Activated CD8-positive, alpha-beta memory T cell treated with anti-CD3 and anti-CD28 coated beads for 48 hours (primary cell): Measurements from ENCODE around the gene FHIT.
"Not testable (repeated sequence)": the region's sequence is repeated elsewhere in the genome, so short reads cannot be mapped to it uniquely, and the experiment has no call there.

Source experiments
- DNase-seq, 3 experiments: peaks; one replicate each; pipeline ENCODE4 v3.0.0-alpha.2; 2020; ENCODE audit warnings: low read depth in 2 of 3, low spot score in 2 of 3

The FHIT gene

DNA sequence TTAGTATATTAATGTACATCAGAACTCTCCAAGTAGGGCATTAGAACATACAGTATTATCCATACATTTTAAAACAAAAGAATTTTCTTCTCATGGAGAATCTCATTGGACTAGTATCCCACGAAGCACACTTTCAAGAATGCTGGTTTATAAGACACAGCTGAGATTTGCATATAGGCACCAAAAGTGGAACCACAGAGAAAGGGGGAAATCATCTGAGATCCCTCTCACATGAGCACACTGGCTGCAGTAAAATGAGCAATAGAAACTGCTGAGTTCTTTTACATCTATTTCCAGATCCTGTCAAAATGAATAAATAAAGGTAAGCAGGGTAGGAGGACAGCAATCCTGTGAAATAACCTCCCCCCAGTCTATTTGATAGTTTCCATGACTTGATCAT lies 665.3 kb downstream of the FHIT start:
- DNase-seq = no peak

DNA sequence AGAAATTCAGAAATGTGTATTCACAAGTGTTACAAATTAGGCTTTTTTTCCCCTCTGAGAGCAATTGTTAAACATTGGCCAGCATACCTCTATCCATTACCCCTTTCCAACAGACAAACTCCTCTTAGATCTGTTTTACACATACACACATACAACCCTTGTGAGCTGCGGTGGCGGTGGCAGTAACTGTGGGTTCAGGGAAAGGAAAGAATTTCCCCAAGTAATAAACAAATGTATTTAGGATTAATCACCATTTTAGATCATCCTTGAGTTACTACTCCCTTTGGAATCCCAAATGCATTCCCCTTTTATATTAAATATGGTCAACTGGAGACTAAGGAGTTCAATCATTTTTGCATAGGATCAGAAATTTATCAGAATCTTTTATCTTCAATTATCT lies 667.0 kb downstream of the FHIT start:
- DNase-seq = no peak

DNA sequence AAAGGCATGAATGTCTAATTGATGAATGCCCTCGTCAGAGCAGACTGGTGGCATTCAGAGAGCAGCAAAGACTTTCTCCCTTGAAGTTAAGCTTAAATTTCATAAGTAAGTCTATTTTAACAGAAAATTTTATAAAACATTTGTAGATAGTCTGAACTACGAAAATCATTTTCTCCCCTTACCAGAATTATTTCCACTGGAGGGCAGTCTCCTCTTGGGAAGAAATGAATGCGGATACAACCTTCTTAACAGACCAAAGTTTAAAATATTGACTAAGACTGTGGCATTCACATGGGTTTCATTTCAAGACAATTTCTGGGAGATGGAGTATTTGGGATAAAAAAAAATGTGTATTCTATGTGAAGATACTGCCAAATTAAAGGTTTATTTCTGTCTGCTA lies 669.0 kb downstream of the FHIT start:
- no peak for DNase-seq

DNA sequence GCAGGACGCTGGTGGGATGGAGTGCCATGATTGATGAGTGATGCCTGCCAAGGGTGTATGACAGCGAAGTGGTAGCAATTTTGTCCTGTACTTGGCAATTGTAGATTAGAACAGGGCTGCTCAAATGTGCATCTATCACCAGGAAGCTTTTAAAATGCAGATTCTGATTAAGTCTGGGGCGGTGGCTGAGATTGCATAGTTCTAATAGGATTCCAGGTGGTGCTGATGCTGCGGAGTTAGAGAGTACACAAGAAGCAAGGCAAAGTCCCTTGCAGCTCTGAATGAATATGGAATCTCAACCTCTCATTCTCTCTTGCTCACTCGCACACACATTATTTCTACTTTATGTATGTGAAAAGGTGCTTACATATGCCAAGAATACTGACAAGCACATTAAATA lies 670.4 kb downstream of the FHIT start:
- DNase-seq = no peak

DNA sequence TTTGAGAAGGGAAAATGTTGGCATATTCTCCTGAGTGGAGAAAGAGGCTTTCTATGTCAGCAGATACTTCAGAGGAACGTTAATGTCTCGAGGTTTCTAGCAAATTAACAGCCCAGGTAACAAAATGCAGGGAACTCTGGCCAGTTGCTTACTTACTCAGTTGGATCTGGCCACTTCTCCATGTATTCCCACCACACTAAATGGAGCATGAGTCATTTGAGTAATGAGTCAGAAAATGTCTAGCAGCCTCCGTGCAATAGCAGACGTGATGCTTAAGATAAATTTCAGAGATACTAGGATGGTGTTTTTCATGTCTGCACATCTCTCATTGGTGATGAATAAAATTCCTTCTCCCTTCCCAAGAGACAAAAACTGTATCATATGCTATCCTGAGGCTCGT lies 671.5 kb downstream of the FHIT start:
- no peak for DNase-seq

DNA sequence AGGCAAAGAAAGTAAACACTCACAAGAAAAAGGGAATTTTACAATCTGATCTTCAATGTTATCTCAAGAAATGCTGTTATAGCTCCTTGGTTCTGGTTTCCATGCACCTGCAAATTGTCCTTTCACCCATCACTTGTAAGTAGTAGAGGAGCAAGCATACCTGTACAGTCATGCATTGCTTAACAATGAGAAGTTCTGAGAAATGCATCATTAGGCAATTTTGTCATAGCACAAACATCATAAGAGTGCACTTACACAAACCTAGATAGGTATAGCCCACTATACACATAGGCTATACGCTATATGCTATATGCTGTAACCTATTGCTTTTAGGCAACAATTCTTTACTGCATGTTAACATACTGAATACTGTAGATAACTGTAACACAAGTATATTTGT lies 672.3 kb downstream of the FHIT start:
- no peak for DNase-seq

DNA sequence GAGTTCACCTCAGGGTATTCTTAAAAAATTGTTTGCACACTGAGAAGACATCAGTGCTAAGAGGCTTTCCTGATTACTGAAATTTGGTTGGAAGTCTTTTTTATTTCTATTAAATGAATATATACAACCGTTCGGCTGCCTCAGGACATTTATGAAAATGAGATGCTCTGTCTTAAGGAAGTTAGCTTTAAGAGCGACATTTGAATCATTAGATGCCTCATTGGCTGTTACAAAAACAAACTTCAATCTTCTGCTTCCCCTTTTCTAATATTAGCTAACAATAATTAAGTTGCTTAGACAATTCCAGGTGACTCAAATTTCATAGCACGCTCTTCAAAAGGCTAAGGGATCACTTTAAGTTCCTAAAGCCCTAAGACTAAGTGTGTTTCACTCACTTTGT lies 673.7 kb downstream of the FHIT start:
- DNase-seq = no peak

DNA sequence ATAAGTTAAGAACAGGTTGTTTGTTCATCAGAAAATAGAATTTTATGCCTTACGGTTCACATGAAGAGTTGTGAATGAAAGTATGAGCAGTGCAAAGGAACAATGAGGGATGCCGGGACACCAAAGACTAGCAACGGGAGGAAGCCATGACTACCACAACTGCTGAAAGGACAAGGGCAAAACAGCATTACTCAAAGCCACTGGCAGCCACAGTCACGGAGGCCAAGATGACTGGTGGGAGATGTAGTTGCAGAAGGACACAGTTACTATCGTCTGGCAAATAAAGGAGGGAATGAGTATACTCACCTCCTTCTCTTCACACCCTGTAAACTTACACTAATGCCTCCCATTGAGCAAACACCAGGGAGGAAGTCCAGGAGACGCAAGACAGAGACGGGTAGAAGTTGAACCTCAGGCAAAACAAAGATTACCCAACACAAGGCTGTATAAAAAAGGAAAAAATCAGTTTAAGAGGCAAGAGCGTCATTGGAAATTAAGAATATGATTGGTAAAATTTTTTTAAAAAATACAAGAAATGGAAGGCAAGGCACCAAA lies 675.5 kb downstream of the FHIT start:
- no peak for DNase-seq

DNA sequence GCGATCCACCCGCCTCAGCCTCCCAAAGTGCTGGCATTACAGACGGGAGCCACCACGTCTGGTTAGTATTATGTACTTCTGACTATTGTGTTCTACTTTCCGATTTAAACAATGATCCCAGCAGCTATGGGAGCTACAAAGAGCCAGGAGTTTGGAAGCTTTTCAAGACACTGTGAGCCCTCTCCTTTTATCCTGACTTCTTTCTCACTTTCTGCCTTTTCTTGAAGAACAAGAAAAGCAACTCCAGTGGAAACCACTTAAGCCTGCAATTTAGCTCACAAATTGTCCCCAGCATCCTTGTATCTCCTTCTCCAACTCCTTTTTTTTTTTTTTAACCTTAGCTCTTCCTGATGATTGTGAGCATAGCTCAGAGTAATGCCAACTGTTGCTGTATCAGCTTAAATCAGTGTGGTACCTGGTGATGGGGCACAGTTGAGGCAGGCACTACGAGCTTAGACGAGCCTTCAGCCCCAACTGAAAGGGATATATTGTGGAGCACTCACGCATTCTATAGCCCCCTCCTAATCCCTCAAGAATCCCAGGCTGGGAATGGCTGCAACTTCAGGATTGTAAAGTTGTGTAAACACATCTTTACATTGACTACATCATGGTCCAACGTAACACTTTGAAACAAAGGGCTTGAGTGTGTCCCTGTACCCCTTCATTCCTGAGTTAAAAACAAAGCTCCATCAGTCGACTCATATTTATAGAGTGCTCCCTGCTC lies 677.0 kb downstream of the FHIT start:
- DNase-seq = no peak

DNA sequence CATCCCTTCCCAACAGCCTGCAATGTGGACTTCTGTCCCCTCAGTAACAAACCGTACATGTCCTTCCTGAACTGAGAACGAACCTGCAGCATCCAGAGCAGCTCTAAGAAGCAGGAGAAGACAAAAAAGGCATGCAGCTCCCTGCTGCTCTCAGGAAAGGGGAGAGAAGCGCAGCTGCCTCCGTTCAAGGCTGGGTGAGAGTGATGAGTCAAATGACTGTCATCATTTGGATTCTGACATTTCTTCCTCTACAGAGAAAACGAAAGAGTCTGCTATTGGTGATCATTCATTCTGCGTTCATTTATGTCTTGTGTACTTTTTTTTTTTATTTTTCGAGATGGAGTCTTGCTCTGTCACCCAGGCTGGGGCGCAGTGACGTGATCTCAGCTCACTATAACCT lies 677.8 kb downstream of the FHIT start:
- DNase-seq = no peak

DNA sequence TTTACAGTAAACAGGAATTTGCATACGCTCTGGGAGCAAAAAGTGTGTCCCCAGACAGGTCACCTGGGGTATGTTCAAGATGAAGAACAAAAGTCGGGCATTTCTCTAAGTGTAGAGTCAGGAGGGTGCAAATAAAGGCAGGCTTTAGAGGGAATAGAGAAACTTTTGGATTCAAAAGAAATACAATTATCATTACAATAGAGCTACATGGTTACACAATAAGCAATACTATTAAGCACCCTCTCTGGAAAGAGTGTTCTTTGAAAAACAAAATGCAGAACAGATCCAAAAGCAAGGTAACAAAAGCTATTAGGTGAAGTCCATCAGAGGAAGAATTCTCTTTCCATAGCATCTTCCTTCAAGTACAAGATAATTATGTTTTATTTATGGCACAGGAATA lies 679.7 kb downstream of the FHIT start:
- no peak for DNase-seq

DNA sequence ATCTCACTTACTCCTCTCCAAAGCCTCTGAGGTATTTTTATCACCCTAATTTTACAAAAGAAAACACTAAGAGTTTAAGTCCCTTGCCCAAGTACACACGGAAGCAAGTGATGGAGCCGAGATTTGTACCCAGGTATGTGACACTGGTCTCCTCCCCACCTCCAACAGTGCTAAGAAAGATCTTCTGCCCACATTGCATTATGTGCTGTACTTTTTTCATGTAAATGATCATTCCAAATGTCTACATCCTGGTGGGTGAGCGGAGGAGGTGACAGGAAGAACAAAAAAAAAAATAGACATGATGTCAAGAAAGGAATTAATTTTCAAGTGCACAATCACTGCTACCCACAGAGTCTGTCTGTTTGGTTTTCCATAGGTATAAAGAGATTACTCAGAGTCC lies 694.1 kb downstream of the FHIT start:
- DNase-seq = no peak

DNA sequence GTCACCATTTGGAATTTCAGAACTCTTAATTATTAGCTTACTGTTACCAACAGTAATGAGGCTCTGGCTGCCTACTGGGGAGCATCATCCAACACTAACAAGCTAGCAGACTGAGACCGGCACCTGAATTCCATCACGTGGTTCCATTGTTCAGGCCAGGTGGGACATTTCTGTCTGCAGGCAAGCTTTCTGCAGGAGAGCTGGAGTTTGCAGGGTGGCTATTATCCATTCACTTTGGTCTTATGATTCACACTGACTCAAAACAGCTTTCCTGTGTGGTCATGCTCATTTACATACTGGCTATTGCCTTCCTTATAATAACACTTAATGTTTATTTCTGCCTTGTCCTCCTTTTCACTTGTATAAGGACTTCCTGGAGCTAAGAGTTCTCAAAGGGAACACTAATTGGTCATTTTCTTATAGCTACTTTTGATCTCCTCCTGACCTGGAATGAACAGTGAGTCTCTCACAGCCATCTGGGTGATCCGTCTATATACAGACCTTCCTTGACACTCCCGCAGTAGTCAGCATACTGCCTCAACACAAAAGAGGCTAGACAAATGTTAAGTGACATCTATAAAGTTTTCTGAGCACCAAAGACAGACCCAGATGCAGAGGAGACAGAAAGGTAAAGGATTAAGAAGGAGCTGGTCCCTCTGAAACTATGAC lies 695.4 kb downstream of the FHIT start:
- DNase-seq = no peak

DNA sequence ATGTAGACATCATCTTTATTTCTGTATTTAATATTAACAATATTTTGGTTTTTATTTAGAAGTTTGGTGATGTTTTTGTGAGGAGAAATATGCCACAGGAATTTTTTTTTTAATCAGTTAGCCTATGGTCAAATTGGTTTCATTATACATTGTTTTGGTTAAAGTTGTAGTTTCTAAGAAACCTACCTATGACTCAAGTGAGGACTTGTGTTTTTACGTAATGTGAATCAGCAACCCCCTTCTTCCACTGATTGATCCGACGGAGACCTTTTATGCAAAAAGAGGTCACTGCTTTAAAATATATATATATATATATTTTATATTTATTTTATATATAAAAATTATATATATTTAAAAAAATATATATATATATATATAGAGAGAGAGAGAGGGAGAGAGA lies 698.1 kb downstream of the FHIT start:
- DNase-seq = no peak

DNA sequence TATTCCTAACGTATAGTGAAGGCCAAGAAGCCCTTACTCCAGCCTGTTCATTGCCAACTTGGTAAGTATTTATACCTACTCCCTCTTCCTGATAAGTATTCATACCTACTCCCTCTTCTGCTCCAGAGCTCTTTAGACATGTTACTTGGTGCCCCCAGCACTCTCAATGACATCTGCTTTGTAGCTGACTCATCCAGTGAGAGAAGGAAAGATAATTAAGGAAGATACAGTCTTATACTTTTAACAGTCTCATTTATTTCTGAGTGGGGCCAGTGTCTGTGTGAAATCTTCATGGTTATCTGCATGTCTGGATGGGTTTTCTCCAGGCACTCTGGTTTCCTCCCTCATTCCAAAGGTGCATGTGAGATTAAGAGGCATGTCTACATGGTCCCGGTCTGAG lies 698.7 kb downstream of the FHIT start:
- no peak for DNase-seq

DNA sequence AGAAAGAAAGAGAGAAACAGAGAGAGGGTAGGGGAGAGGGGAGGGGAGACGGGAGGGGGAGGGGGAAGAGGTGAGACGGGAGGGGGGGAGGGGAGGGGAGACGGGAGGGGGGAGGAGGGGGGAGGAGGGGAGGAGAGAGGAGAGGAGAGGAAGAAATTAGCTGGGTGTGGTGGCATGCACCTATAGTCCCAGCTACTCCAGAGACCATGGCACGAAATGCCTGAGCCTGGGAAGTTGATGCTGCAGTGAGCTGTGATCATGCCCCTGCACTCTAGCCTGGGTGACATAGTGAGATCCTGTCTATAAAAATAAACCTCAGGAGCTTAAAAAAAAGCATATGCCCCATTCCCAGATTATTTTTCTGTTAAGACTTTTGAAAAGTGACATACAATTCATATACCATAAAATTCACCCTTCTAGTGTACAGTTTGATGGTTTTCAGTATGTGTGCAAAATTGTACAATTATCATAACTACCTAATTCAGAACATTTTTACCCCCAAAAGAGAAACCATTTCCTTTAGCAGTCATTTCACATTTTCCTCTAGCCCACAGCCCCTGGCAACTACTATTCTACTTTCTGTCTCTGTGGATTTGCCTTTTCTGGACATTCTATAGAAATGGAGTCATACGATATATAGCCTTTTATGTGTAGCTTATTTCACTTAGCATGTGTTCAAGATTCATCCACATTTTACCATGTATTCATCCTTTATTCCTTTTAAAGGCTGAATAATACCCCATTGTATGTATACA lies 699.6 kb downstream of the FHIT start:
- DNase-seq = no peak

DNA sequence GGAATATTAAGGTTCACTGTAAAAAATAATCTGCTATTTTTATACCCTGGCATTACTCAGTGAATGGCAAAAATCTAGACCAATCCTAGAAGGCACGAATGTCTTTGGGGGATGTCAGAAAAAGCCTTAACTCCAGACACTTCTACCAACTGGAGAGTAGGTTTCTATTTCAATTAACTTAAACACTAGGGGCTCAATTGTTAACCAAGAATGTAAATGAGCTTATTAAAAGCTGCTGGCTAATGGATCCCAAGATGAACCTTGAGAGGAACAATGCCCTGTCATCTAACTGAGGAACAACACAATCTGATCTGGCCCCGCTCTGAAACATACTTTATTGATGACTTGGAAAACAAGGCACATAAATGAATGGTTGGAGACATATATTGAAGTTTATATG lies 701.4 kb downstream of the FHIT start:
- no peak for DNase-seq

DNA sequence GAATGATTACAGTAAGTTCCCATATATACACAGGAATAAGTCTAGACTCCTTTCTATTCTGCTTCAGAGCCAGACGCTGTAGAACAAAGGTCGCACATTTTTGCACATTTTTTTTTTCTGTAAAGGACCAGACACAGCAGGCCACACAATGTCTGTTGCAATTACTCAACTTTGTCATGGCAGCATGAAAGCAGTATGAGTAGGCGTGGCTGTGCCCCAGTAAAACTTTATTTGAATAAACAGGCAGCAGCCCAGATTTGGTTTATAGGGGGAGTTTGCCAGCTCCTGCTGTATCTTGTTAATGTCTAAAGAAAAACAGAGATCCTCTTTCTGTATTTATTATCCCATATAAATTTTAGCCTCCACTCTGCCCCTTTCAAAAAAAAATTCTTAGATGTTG lies 708.3 kb downstream of the FHIT start:
- DNase-seq = no peak

DNA sequence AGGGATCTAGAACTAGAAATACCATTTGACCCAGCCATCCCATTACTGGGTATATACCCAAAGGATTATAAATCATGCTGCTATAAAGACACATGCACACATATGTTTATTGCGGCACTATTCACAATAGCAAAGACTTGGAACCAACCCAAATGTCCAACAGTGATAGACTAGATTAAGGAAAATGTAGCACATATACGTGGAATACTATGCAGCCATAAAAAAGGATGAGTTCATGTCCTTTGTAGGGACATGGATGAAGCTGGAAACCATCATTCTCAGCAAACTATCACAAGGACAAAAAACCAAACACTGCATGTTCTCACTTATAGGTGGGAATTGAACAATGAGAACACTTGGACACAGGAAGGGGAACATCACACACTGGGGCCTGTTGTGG lies 711.9 kb downstream of the FHIT start:
- DNase-seq = not testable (repeated sequence)

DNA sequence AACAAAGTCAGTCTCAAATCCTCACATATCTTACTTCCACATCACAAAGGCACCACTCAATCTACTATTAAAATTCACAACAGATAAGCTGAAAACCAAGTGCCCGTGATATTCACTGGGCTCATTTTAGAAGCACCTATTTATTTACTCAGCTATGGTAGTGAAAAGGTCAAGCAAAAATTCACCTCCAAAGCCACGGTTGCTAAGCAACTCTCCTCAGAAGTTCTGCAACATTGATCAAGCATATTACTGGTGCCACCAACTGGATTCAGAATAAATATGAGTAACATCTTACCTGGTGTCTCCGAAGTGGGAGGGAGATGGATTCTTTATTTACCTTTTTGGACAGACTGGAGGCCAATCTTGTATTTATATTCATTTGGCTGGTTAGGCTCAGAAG lies 714.8 kb downstream of the FHIT start:
- DNase-seq = no peak

DNA sequence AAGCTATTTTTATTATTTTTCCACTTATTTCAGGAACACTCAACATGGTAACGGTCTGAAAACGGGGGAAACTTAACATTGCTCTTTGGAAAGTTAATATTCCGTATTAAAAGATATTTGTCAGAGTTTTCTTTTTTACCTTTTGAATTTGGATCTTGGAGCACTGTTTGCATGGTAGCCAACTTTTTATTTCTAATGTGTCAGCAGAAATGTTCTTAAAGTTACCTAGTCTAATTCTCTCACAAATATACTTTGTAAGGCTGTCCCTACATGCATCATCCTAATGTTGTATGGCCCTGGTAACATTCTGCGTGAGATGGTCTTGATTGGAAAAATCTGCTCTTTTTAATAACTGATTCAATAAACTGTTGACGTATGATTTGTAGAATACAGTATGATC lies 719.5 kb downstream of the FHIT start:
- DNase-seq = no peak

DNA sequence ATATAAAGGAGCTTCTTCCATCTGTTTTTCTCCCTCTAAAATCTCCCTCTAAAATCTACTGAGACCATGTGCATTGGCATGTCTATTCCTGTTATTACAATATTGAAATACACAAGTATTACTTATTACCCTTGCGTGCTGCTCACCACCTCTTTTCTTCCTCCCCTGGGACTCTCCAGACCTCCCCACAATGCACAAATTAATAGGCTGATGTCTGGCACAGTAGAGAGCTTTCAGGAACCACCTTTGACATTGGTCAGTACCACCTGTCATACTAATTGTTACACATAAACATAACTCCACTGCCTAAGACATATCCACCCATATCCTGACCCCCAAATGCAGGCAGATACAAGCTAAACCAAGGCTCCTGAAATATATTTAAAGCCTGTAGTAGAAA lies 722.6 kb downstream of the FHIT start:
- DNase-seq = no peak
